ENCODE measurements around the gene MROH9. TPM values are rescaled to one million over a fixed set of nuclear protein-coding genes. Genes with fewer than 3 reads are reported as not detected.

MROH9 gene
- total and polyA plus RNA-seq, 2 of the 13 experiments (the other 11 are each of a cell fraction or from before 2014, with no cell fraction given), result not detected

- TF ChIP-seq FLYWCH1 (CRISPR knock-in tag; IDR thresholded peaks at IDR 0.05), result no peak
- TF ChIP-seq ZNF142 (CRISPR knock-in tag; IDR thresholded peaks at IDR 0.05), result no peak
- no peak for TF ChIP-seq MBD4 (IDR thresholded peaks at IDR 0.05; ENCODE audit: borderline replicate concordance, low read length)
- TF ChIP-seq, protein P1, sequence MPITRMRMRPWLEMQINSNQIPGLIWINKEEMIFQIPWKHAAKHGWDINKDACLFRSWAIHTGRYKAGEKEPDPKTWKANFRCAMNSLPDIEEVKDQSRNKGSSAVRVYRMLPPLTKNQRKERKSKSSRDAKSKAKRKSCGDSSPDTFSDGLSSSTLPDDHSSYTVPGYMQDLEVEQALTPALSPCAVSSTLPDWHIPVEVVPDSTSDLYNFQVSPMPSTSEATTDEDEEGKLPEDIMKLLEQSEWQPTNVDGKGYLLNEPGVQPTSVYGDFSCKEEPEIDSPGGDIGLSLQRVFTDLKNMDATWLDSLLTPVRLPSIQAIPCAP (CRISPR knock-in tag; IDR thresholded peaks at IDR 0.05; ENCODE audit: low read depth), result no peak
- TF ChIP-seq ARID5B (CRISPR knock-in tag; IDR thresholded peaks at IDR 0.05), result no peak
Measured at GRCh38 chr1:171103862-171104261, 168.5 kb downstream of the MROH9 start (continued).
